Measurements from ENCODE around the gene ZBTB34.
"Not testable (repeated sequence)": the region's sequence is repeated elsewhere in the genome, so short reads cannot be mapped to it uniquely, and the experiment has no call there.

ZBTB34 gene

GRCh38 chr9:126822278-126822677 is 38.2 kb upstream of the ZBTB34 start:
- no peaks in the 10 kb centered on the region for H3K27me3 ChIP-seq
- H3K9me3 ChIP-seq = no peaks in the 10 kb centered on the region
- TF ChIP-seq CTCF (IDR thresholded peaks at IDR 0.05) = no peak
- no peak overlapping the region for H3K27ac ChIP-seq
- peaks cover 9% of the 10 kb centered on the region in 2 experiments for H3K4me1 ChIP-seq (ENCODE audit: control insufficient read depth in 1 of 2, insufficient read depth in 1 of 2, low read depth in 1 of 2, low read length in 1 of 2)
- peaks cover 2% of the 10 kb centered on the region for H3K36me3 ChIP-seq
- H3K4me3 ChIP-seq (ENCODE audit: low read depth in 1 of 2, low read length in 1 of 2) = no peak overlapping the region

- H3K4me1 ChIP-seq (ENCODE audit: control insufficient read depth in 1 of 2, insufficient read depth in 1 of 2, low read depth in 1 of 2, low read length in 1 of 2) = peaks cover 9% of the 10 kb centered on the region in 2 experiments
- H3K27me3 ChIP-seq = no peaks in the 10 kb centered on the region
- no peaks in the 10 kb centered on the region for H3K9me3 ChIP-seq
- no peak overlapping the region for H3K4me3 ChIP-seq (ENCODE audit: low read depth in 1 of 2, low read length in 1 of 2)
- TF ChIP-seq CTCF (IDR thresholded peaks at IDR 0.05) = no peak
- no peak overlapping the region for H3K27ac ChIP-seq
- H3K36me3 ChIP-seq = peaks cover 5% of the 10 kb centered on the region
Measured at GRCh38 chr9:126822873-126823272, 37.6 kb upstream of the ZBTB34 start.

GRCh38 chr9:126824052-126824451 is 36.4 kb upstream of the ZBTB34 start:
- not testable (repeated sequence) for H3K9me3 ChIP-seq; H3K27me3 ChIP-seq; H3K4me1 ChIP-seq (ENCODE audit: control insufficient read depth in 1 of 2, insufficient read depth in 1 of 2, low read depth in 1 of 2, low read length in 1 of 2); H3K4me3 ChIP-seq (ENCODE audit: low read depth in 1 of 2, low read length in 1 of 2); H3K36me3 ChIP-seq; H3K27ac ChIP-seq

DNA sequence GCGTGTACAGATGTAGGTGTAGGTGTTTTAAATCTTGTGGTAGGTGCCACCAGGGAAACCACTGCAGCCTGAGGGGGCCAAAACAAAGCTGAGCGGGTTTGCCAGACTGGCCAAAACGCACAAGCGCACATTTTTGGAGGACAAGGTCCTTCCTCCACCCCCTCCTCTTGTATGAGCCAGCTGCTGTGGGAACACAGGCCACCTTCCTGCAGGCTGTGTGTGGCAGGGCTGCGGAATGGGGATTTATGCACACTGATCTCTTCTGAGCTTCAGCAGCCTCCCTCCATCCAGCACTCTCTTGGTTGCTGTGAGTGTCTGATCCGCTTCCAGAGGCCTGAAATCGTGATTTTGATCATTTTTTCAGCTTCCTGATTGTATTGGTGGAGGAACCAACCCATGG is 33.2 kb upstream of the ZBTB34 start:
- peaks cover 11% of the 10 kb centered on the region for H3K36me3 ChIP-seq
- no peak overlapping the region for H3K27ac ChIP-seq
- no peaks in the 10 kb centered on the region for H3K9me3 ChIP-seq
- H3K27me3 ChIP-seq = no peaks in the 10 kb centered on the region
- TF ChIP-seq CTCF (IDR thresholded peaks at IDR 0.05) = no peak
- no peaks in the 10 kb centered on the region for H3K4me1 ChIP-seq (ENCODE audit: control insufficient read depth in 1 of 2, insufficient read depth in 1 of 2, low read depth in 1 of 2, low read length in 1 of 2)
- H3K4me3 ChIP-seq (ENCODE audit: low read depth in 1 of 2, low read length in 1 of 2) = no peak overlapping the region

DNA sequence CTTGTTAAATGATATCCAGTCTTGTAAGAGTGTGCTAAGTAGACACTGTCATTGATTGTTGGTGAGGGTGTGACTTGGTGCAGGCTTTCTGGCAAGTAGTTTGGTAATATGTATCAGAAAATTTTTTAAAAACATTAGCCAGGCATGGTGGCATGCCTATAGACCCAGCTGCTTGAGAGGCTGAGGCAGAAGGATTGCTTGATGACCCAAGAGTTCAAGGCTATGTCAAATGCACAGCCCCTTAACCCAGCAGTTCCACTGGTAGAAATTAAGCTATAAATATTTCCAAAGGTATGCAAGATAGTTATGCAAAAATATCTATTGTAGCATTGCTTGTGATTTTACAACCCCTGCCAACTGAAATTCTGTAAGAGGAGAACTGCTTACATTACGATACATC is 31.4 kb upstream of the ZBTB34 start:
- Histone ChIP-seq H3K36me3 (peaks cover 30% of the 10 kb centered on the region), H3K27me3 (no peaks in the 10 kb centered on the region), H3K4me3 (ENCODE audit: low read depth in 1 of 2, low read length in 1 of 2) (no peak overlapping the region), H3K4me1 (ENCODE audit: control insufficient read depth in 1 of 2, insufficient read depth in 1 of 2, low read depth in 1 of 2, low read length in 1 of 2) (no peaks in the 10 kb centered on the region), H3K9me3 (no peaks in the 10 kb centered on the region), H3K27ac (no peak overlapping the region)
- no peak for TF ChIP-seq CTCF (IDR thresholded peaks at IDR 0.05)

- Histone ChIP-seq H3K27me3 (no peaks in the 10 kb centered on the region), H3K4me3 (ENCODE audit: low read depth in 1 of 2, low read length in 1 of 2) (no peak overlapping the region), H3K36me3 (peaks cover 41% of the 10 kb centered on the region), H3K4me1 (ENCODE audit: control insufficient read depth in 1 of 2, insufficient read depth in 1 of 2, low read depth in 1 of 2, low read length in 1 of 2) (no peaks in the 10 kb centered on the region), H3K9me3 (no peaks in the 10 kb centered on the region), H3K27ac (no peak overlapping the region)
- no peak for TF ChIP-seq CTCF (IDR thresholded peaks at IDR 0.05)
Measured at GRCh38 chr9:126830827-126831226, 29.6 kb upstream of the ZBTB34 start.

Measured in neutrophil (primary cell).